Neural progenitor cell (in vitro differentiated cells): Measurements from ENCODE around the gene PTPRG. TPM values are rescaled to one million over a fixed set of nuclear protein-coding genes. Genes with fewer than 3 reads are reported as not detected.

Experiments
- DNase-seq: peaks from one replicate; pipeline ENCODE4 v3.0.0-alpha.2; 2016; ENCODE audit warnings: low spot score
- H2AFZ ChIP-seq: fragments of 200-600 bp; sonication (generic); replicated peaks from 2 replicates; pipeline ENCODE4 v1.6.1; 2016; ENCODE audit warnings: antibody characterized with exemption
- H3F3A ChIP-seq: fragments of 200-600 bp; sonication (generic); 2 replicates; pipeline ENCODE4 v1.6.1; 2016; ENCODE audit warnings: antibody characterized with exemption, low read depth
- H3K27ac ChIP-seq: fragments of 200-600 bp; sonication (generic); 2 replicates; pipeline ENCODE4 v1.5.1; 2016; ENCODE audit warnings: mild to moderate bottlenecking
- H3K27me3 ChIP-seq: fragments of 200-600 bp; sonication (generic); 2 replicates; pipeline ENCODE4 v1.6.1; 2016; ENCODE audit warnings: mild to moderate bottlenecking, moderate library complexity
- H3K36me3 ChIP-seq: fragments of 200-600 bp; sonication (generic); 2 replicates; pipeline ENCODE4 v1.5.1; 2016
- H3K4me1 ChIP-seq: fragments of 200-600 bp; sonication (generic); 2 replicates; pipeline ENCODE4 v1.6.1; 2016; ENCODE audit warnings: mixed run types
- H3K4me2 ChIP-seq: fragments of 200-600 bp; sonication (generic); 2 replicates; pipeline ENCODE4 v1.6.1; 2016
- H3K4me3 ChIP-seq: fragments of 200-600 bp; sonication (generic); 2 replicates; pipeline ENCODE4 v1.5.1; 2016
- H3K79me2 ChIP-seq: fragments of 200-600 bp; sonication (generic); 2 replicates; pipeline ENCODE4 v1.6.1; 2016; ENCODE audit warnings: low read depth
- H3K9ac ChIP-seq: fragments of 200-600 bp; sonication (generic); 2 replicates; pipeline ENCODE4 v1.6.1; 2016
- H3K9me3 ChIP-seq: fragments of 200-600 bp; sonication (generic); 2 replicates; pipeline ENCODE4 v1.5.1; 2016; ENCODE audit warnings: low read depth
- H4K20me1 ChIP-seq: fragments of 200-600 bp; sonication (generic); 2 replicates; pipeline ENCODE4 v1.6.1; 2016; ENCODE audit warnings: low read depth
- H3K27ac Mint-ChIP-seq: 3 replicates; pipeline ENCODE4 v1.8.0; 2021; ENCODE audit warnings: mixed read lengths
- H3K27me3 Mint-ChIP-seq: 2 replicates; pipeline ENCODE4 v1.8.0; 2022; ENCODE audit warnings: low read depth, mild to moderate bottlenecking, inconsistent platforms, moderate library complexity, mixed read lengths; ENCODE audit not compliant: insufficient read depth
- H3K36me3 Mint-ChIP-seq: 3 replicates; pipeline ENCODE4 v1.8.0; 2021; ENCODE audit warnings: mixed read lengths
- H3K4me1 Mint-ChIP-seq: 3 replicates; pipeline ENCODE4 v1.8.0; 2021; ENCODE audit warnings: mixed read lengths
- H3K4me3 Mint-ChIP-seq: 3 replicates; pipeline ENCODE4 v1.8.0; 2021; ENCODE audit warnings: mild to moderate bottlenecking, moderate library complexity, mixed read lengths
- H3K9me3 Mint-ChIP-seq: 3 replicates; pipeline ENCODE4 v1.8.0; 2020; ENCODE audit warnings: mixed read lengths
- CTCF ChIP-seq: fragments of 200-600 bp; sonication (generic); IDR thresholded peaks from 2 replicates; pipeline ENCODE4 v1.5.1; 2017; ENCODE audit warnings: antibody characterized with exemption, mild to moderate bottlenecking
- EZH2 ChIP-seq: fragments of 200-600 bp; sonication (generic); IDR thresholded peaks from 2 replicates; pipeline ENCODE4 v1.6.1; 2017; ENCODE audit warnings: antibody characterized with exemption, mild to moderate bottlenecking, moderate library complexity
- EZH2phosphoT487 ChIP-seq: fragments of 200-600 bp; sonication (generic); IDR thresholded peaks from 2 replicates; pipeline ENCODE4 v1.6.1; 2017; ENCODE audit warnings: antibody characterized with exemption
- total RNA-seq: library from RNA; depleted of rRNA; stranded (reverse); fragments of >200 nt; gene quantifications from 2 replicates; pipeline ENCODE4 v1.2.3, GENCODE V29; 2015; ENCODE audit warnings: low replicate concordance

PTPRG gene
- total RNA-seq, 1 donor from 2014 or later, result 65.3 TPM

GRCh38 chr3:61807865-61808276, 246.5 kb downstream of the PTPRG start:
- peaks cover 57% of the 10 kb centered on the region for H3K4me1 Mint-ChIP-seq
- H3K27ac Mint-ChIP-seq, result no peak overlapping the region

GRCh38 chr3:61808526-61808925, 247.2 kb downstream of the PTPRG start:
- H4K20me1 ChIP-seq, result peaks cover 85% of the 10 kb centered on the region
- H3K79me2 ChIP-seq, result peaks cover 88% of the 10 kb centered on the region
- DNase-seq, result no peak
- no peak for TF ChIP-seq EZH2phosphoT487
- no peak for TF ChIP-seq EZH2
- TF ChIP-seq CTCF, result no peak
- no peaks in the 10 kb centered on the region for H3K27me3 ChIP-seq
- Mint-ChIP-seq H3K4me3 (no peak overlapping the region), H3K36me3 (no peaks in the 10 kb centered on the region), H3K27me3 (no peaks in the 10 kb centered on the region), H3K9me3 (no peaks in the 10 kb centered on the region), H3K4me1 (peaks cover 56% of the 10 kb centered on the region), H3K27ac (no peak overlapping the region)
- H3K4me1 ChIP-seq, result peaks cover 48% of the 10 kb centered on the region
- H3F3A ChIP-seq, result no peaks in the 10 kb centered on the region
- no peak overlapping the region for H3K4me3 ChIP-seq
- H3K4me2 ChIP-seq, result peak overlapping the region; percentile 48
- H3K9ac ChIP-seq, result no peak overlapping the region
- H3K36me3 ChIP-seq, result no peaks in the 10 kb centered on the region
- H3K9me3 ChIP-seq, result no peaks in the 10 kb centered on the region
- no peak overlapping the region for H3K27ac ChIP-seq
- H2AFZ ChIP-seq, result no peak overlapping the region

More at GRCh38 chr3:61807865-61808276, 246.5 kb downstream of the PTPRG start:
- H3K27me3 ChIP-seq, result no peaks in the 10 kb centered on the region
- no peaks in the 10 kb centered on the region for H3K36me3 ChIP-seq
- H3K4me3 ChIP-seq, result no peak overlapping the region
- H3K9me3 Mint-ChIP-seq, result no peaks in the 10 kb centered on the region
- H3K27me3 Mint-ChIP-seq, result no peaks in the 10 kb centered on the region
- TF ChIP-seq EZH2phosphoT487 (no peak), CTCF (no peak), EZH2 (no peak)
- no peaks in the 10 kb centered on the region for H3K36me3 Mint-ChIP-seq
- H3K4me1 ChIP-seq, result peaks cover 51% of the 10 kb centered on the region
- H2AFZ ChIP-seq, result no peak overlapping the region
- no peaks in the 10 kb centered on the region for H3F3A ChIP-seq
- H4K20me1 ChIP-seq, result peaks cover 87% of the 10 kb centered on the region
- H3K27ac ChIP-seq, result peak overlapping the region; percentile 17
- DNase-seq, result peak; percentile 55
- no peaks in the 10 kb centered on the region for H3K9me3 ChIP-seq
- H3K79me2 ChIP-seq, result peaks cover 93% of the 10 kb centered on the region
- no peak overlapping the region for H3K4me3 Mint-ChIP-seq
- no peak overlapping the region for H3K9ac ChIP-seq
- H3K4me2 ChIP-seq, result peak overlapping the region; percentile 48

- Mint-ChIP-seq H3K27me3 (no peaks in the 10 kb centered on the region), H3K9me3 (no peaks in the 10 kb centered on the region), H3K4me1 (peaks cover 51% of the 10 kb centered on the region), H3K27ac (no peak overlapping the region), H3K36me3 (no peaks in the 10 kb centered on the region), H3K4me3 (no peak overlapping the region)
- H3K9me3 ChIP-seq, result no peaks in the 10 kb centered on the region
- DNase-seq, result no peak
- H3F3A ChIP-seq, result no peaks in the 10 kb centered on the region
- H3K4me2 ChIP-seq, result no peak overlapping the region
- peaks cover 43% of the 10 kb centered on the region for H3K4me1 ChIP-seq
- H3K27ac ChIP-seq, result no peak overlapping the region
- TF ChIP-seq CTCF, result no peak
- TF ChIP-seq EZH2, result no peak
- no peak for TF ChIP-seq EZH2phosphoT487
- no peaks in the 10 kb centered on the region for H3K27me3 ChIP-seq
- H3K36me3 ChIP-seq, result no peaks in the 10 kb centered on the region
- no peak overlapping the region for H3K9ac ChIP-seq
- no peak overlapping the region for H3K4me3 ChIP-seq
- peaks cover 83% of the 10 kb centered on the region for H3K79me2 ChIP-seq
- H2AFZ ChIP-seq, result no peak overlapping the region
- H4K20me1 ChIP-seq, result peaks cover 86% of the 10 kb centered on the region
Measured at GRCh38 chr3:61808999-61809398, 247.6 kb downstream of the PTPRG start.
